Activated CD4-positive, alpha-beta T cell treated with anti-CD3 and anti-CD28 coated beads for 4 hours (primary cell): ENCODE results near the gene USP10.

ENCODE experiments used
- DNase-seq, 2 donors: peaks; one replicate each; pipeline ENCODE4 v3.0.0-alpha.2; 2020

The USP10 gene

GRCh38 chr16:84778720-84779119, 78.9 kb downstream of the USP10 start:
- DNase-seq = no peak

DNA sequence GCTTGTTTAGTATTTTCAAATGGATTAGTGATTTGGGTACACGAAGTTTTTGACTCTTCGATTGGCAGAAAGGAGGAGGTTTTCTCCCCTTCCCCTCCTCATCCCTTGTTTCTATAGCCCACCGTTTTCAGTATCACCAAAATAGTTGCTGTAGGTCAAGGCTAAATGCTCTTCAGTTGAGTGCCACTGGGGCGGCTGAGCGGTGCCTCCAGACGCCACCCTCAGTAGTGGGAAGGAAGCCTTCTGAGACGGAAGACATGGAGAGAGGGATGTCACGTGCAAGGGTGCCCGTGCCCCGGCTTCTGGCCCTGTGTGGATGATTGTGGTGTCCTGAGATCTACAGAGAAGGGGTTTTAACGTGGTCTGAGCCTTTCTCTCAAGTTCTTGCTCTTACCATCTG, 80.3 kb downstream of the USP10 start:
- DNase-seq = no peak

- DNase-seq = no peak
Measured at GRCh38 chr16:84780544-84781376, 81.0 kb downstream of the USP10 start.

GRCh38 chr16:84782846-84783245, 83.0 kb downstream of the USP10 start:
- DNase-seq = no peak

- no peak for DNase-seq
Measured at GRCh38 chr16:84785843-84786581, 86.2 kb downstream of the USP10 start.

GRCh38 chr16:84786605-84787262, 86.9 kb downstream of the USP10 start:
- DNase-seq = no peak

- DNase-seq = no peak
Measured at GRCh38 chr16:84787263-84787622, 87.4 kb downstream of the USP10 start.

DNA sequence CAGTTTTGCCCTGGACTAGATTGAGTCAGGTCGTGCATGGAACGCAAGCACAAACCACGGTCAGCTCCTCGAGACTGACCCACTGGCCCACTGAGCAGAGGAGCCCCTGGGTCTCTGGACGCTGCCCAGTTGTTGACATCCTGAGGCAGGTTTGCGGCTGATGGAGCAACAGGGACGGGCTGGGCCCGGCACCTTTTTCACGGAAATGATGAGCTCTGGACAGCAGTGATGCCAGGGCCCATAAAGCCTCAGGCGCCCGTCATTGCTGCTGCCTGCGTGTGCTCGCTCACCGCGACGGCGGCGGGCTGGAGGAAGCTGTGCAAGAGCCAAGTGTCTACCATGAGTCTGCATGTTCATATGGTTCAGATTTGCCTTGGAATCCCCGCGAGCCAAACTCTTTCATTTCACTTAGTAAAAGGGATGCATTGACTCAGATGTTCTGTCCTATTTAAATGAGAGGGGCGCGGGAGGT, 89.2 kb downstream of the USP10 start:
- no peak for DNase-seq

- DNase-seq = no peak
Measured at GRCh38 chr16:84789431-84789830, 89.6 kb downstream of the USP10 start.

DNA sequence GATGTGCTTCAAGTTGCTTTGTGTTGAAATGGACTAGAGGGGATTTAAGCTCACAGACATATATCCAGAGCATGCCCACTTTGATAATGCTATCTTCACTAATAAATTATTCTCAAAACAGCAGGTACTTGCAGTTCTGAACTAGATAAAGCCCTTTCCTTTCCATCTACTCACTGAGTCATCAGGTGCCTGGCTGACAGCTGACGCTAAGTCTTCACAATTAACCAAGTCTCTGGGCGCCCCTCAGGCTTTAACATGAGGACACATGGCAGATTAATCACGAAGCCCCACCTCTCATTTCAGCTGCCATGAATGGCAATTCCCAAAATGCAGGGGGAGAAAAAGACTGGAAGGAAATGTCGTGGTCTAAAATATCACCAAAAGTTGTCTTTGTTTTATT, 90.5 kb downstream of the USP10 start:
- DNase-seq = no peak

GRCh38 chr16:84791088-84791487, 91.3 kb downstream of the USP10 start:
- no peak for DNase-seq

GRCh38 chr16:84791501-84791900, 91.7 kb downstream of the USP10 start:
- no peak for DNase-seq

DNA sequence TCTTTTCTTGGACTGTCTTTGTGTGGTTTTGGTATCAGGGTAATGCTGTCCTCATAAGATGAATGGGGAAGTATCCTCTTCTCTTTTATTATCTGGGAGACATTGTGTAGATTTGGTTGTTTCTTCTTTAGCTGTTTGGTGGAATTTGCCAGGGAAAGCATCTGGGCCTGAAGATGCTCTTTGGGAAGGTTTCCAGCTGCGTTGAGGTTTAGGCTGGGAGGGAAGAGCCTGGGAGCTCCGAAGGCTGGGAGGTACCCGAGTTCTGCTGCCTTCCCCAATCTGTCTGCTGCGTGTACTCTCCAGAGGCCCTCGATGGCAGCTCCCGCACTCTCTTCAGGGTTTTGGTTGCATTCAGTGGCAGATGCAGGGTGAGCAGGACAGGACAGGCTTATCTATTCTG, 94.4 kb downstream of the USP10 start:
- no peak for DNase-seq

- no peak for DNase-seq
Measured at GRCh38 chr16:84794626-84795025, 94.8 kb downstream of the USP10 start.

- no peak for DNase-seq
Measured at GRCh38 chr16:84795329-84796053, 95.7 kb downstream of the USP10 start.

DNA sequence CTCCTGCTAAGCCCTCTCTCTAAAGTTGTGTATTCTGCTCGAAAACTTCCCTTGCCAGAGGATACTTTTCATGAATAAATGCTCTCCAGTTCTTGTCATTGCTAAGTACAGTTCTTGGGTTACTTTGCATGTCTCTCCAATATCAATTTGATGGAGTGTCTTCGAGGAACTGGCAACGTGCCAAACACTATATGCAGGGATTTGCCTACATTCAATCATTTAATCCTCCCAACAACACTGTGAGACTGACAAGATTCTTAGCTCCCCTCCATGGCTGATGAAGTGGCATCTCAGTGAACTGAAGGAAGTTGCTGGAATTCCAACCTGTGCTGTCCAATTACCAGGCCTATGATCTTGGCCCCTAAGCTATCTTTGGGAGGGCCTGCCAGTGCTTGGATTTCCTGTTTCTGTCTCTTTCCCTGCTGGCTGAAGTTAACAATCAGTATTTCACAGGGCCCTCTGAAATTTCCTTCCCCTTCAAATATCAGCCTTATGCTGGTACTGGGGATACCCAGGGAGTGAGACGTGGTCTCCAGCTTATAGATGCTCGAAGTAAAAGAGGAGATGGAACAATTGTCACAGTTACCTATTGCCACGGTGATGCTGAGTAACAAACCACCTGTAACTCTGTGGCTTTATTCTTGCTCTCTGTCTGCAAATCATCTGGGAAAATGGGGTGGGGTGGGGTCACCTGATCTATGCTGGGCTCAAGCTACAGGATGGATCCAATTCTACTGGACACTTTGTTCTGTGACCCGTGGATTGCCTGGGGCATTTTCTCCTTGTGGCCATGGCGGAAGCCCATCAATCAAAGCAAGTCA, 100.6 kb downstream of the USP10 start:
- DNase-seq = no peak

- no peak for DNase-seq
Measured at GRCh38 chr16:84803146-84803545, 103.3 kb downstream of the USP10 start.

- DNase-seq = no peak
Measured at GRCh38 chr16:84804326-84804725, 104.5 kb downstream of the USP10 start.

GRCh38 chr16:84806256-84806889, 106.6 kb downstream of the USP10 start:
- no peak for DNase-seq

DNA sequence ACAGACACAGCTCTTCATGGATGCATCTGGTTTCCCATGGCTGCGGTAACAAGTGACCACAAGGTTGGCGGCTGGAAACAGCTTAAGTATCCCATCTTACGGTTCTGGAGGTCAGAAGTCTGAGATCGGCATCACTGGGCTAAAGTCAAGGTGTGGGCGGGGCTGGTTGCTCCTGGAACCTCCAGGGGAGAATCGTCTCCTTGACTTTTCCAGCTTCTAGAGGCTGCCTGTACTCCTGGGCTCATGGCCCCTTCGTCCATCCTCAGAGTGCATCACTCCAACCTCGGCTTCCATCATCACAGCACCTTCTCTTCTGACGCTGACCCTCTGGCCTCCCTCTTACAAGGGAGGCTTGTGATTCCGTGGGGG, 107.1 kb downstream of the USP10 start:
- DNase-seq = no peak

DNA sequence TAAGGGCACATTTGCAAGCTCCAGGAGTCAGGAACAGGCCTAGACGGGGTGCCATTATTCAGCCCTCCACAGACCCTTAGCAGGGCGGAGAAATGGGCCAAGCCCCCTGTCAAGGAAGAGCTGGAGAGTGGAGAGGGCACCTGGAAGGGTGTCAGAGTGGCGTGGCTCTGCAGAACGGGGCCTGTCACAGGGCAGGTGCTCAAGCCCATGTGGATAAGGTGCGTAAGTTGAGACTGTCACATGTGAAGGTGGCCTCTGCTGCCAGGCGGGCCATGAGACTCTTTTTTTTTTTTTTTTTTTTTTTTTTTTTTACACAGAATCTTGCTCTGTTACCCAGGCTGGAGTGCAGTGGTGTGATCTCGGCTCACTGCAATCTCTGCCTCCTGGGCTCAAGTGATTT, 108.0 kb downstream of the USP10 start:
- no peak for DNase-seq

- DNase-seq = no peak
Measured at GRCh38 chr16:84808826-84809225, 109.0 kb downstream of the USP10 start.
